SK-N-SH (cell line): Measurements from ENCODE around the gene CEP250.

ENCODE experiments used
- SMC3 ChIP-seq: IDR thresholded peaks from 2 replicates; pipeline ENCODE4 v1.6.1; 2012; ENCODE audit warnings: low read depth, low read length, improper control_type of control experiment
- TF ChIP-seq, protein P1 (sequence below): fragments of 200-600 bp; sonication (generic); IDR thresholded peaks from 2 replicates; pipeline ENCODE4 v1.6.1; 2017; ENCODE audit warnings: antibody characterized with exemption, mild to moderate bottlenecking, moderate library complexity

DNA sequence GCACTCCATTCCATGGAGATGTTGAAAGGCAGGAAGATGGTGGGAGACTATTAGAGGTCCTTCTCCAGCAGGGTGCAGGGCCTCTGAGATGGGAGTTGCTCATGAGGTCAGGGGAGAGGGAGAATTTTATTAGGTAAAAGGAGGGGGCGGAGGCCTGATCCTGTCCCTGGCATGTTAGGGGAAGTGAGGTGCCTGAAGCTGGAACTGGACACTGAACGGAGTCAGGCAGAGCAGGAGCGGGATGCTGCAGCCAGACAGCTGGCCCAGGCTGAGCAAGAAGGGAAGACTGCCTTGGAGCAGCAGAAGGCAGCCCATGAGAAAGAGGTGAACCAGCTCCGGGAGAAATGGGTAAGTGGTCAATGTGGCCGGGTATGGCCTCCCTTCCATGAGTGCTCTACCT, 24.4 kb downstream of the CEP250 start:
- no peak for TF ChIP-seq SMC3
- TF ChIP-seq, protein P1, sequence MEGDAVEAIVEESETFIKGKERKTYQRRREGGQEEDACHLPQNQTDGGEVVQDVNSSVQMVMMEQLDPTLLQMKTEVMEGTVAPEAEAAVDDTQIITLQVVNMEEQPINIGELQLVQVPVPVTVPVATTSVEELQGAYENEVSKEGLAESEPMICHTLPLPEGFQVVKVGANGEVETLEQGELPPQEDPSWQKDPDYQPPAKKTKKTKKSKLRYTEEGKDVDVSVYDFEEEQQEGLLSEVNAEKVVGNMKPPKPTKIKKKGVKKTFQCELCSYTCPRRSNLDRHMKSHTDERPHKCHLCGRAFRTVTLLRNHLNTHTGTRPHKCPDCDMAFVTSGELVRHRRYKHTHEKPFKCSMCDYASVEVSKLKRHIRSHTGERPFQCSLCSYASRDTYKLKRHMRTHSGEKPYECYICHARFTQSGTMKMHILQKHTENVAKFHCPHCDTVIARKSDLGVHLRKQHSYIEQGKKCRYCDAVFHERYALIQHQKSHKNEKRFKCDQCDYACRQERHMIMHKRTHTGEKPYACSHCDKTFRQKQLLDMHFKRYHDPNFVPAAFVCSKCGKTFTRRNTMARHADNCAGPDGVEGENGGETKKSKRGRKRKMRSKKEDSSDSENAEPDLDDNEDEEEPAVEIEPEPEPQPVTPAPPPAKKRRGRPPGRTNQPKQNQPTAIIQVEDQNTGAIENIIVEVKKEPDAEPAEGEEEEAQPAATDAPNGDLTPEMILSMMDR, result no peak
